CD4-positive, alpha-beta T cell treated with Interleukin-2 at 100 ng/mL for 4 hours (primary cell): ENCODE measurements around the gene LDAF1.

ENCODE experiments used
- DNase-seq: peaks from one replicate; pipeline ENCODE4 v3.0.0-alpha.2; 2020; ENCODE audit warnings: low spot score

The LDAF1 gene

DNA sequence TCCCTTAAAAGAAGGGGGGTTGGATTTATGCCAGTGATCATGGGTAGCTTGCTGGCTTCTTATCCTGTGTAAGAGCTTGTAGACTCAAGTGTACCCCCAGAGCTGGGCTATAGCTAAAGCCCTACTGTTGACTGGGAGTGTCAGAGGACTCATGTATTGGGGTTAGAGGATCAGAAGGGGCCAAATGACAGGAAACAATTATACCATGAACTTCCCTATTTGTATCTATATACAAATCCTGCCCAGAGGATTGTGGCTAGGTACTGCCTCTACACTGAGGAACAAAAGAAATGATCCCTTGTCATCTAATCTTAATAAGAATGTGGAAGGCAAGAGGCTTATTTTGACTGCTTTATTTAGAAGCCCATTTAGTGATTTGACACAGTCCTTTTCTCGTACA lies 38.6 kb downstream of the LDAF1 start:
- DNase-seq, result no peak

GRCh38 chr16:21197621-21198020 lies 39.1 kb downstream of the LDAF1 start:
- no peak for DNase-seq

GRCh38 chr16:21199607-21200218 lies 41.2 kb downstream of the LDAF1 start:
- no peak for DNase-seq

DNA sequence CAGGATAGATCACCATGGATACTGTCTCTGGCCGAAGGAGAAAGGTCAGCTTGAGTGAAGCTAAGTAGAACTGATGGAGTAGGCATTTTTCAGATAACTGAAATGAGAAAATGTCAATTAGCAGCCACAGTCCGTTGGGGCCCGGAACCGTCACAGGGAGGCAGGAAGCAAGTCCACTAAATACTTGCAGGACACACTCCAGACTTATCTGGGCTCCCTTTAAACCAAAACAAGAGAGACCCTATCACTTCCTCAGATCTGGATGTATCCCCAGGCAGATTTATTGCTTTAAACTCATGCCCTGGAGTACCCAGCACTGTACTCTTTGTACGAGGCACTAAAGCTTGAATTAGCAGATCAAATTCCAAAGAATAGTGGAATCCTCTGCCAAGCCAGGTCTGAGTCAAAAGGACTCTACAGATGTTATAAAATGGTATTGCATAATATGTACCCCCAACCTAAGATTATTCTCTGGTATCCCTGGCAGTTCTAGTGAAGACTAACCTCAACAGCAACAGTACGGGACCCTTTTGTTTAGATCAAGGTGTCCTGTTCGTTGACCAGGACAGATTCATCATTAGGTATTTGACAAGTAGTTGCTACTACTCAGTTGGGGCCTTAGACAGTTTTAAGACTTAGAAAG lies 44.8 kb downstream of the LDAF1 start:
- DNase-seq, result no peak

GRCh38 chr16:21205303-21205702 lies 46.8 kb downstream of the LDAF1 start:
- no peak for DNase-seq

GRCh38 chr16:21206550-21206949 lies 48.1 kb downstream of the LDAF1 start:
- DNase-seq, result no peak

- DNase-seq, result no peak
Observed at GRCh38 chr16:21208446-21209230, 50.2 kb downstream of the LDAF1 start.

- no peak for DNase-seq
Observed at GRCh38 chr16:21211486-21211885, 53.0 kb downstream of the LDAF1 start, which contains the start of gene ZP2. Gene ZP2, minus strand, starts transcription at chr16:21211574. Its CDS starts 27 bp downstream, at chr16:21211547.

DNA sequence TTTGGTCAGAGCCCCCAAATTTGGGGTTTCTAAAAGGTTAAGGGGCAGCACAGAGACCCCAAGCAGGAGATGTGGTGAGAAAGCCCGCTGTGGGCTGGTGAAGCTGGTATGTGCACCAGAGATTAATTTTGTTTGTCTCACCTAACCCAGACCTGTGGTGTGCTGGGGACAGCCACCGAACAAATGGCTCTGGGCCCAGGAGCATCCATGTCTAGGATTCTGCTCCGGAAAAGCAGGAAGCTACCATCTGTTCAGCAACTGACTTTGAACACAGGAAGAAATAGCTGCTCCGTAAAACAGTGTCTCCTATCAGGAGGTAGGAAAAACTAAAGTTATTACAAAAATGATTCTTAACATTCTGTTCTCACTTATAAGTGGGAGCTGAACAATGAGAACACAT lies 55.6 kb downstream of the LDAF1 start:
- no peak for DNase-seq

GRCh38 chr16:21217121-21217520 lies 58.6 kb downstream of the LDAF1 start:
- no peak for DNase-seq

GRCh38 chr16:21218153-21218552 lies 59.7 kb downstream of the LDAF1 start:
- DNase-seq, result no peak

- no peak for DNase-seq
Observed at GRCh38 chr16:21219551-21219950, 61.1 kb downstream of the LDAF1 start.

DNA sequence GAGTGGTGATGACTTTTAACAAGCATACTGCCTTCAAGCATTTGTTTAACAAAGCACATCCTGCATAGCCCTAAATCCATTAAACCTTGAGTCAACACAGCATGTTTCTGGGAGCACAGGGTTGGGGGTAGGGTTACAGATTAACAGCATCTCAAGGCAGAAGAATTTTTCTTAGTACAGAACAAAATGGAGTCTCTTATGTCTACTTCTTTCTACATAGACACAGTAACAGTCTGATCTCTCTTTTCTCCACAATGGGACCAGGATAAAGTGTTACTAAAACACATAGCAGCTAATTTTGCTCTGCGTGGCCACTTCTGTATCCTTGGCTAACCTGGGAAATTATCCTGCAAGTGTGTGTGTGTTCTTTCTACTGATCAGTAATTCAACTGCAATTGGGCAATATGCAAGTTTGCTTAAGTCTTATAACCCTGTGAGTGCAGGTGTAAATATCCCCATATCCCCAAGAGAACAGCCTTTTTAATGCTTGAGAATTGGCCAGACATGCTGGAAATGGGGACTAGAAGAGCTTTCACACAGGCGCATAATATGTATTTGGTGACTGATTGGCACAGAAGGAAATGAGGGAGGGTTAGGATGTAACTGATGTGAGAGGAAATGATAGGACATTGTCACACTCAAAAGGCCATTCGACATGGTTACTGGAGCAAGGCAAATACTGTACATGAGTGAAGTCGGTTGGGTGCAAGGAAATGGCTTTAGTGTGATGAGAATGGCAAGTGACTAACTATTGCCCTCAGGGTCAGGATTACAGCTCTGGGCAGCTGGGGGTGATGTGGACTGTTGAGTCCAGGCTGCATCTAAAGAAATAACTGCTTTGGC lies 64.2 kb downstream of the LDAF1 start:
- DNase-seq, result no peak

GRCh38 chr16:21223787-21224186 lies 65.3 kb downstream of the LDAF1 start:
- no peak for DNase-seq

DNA sequence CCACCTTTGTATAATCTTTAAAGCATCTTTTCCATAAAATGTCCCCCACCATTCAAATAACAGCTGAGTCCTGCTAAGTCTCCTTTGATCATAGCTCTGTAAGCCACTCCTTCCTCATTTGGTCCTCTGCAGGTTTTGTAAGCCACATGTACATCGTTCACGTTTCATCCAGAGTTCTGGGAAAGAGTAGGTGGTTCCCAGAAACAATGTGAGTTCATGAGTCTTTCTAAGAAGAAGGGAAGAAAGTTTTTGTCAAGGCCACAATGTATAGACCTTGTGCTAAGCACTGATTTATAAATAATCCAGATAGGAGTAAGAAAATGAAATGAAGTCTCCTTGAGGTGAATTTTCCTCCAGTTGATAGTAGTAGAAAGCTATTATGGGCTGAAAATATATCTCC lies 66.3 kb downstream of the LDAF1 start:
- no peak for DNase-seq

DNA sequence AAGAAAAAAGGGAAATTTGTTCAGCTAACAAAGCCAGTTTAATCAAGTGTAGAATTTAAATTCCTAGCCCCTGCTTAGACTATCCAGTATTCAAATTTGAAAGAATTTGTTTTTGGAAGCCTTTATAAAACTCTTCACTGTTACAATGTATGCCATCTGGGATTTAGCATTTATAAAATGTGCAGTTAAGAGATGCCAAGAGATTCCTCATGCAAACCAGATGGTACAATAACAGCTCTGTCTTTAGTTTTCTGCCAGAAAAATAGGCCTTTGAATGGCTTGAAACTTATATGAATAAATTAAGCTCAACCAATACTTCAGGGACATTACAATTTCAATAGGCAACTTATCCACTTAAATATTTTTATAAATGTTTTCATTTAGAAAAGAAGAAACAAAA lies 68.3 kb downstream of the LDAF1 start:
- no peak for DNase-seq

DNA sequence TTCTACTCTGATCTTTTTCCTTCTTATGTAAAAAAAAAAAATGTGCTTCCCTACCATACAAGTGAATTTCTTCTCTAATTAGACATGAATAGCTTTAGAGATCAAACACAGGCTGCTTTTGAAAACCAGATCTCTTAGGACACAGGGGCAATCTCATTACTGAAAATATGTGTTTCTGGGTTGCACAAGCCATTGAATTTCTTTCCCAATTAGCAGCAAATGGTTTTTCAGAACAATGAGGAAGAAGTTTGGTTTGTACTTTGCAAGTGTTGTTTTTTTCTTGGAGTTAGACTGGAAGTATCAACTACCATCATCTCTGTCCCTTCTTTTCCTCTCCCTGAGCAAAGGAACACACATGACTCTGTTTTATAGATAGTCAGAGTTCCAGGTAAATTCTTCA lies 69.4 kb downstream of the LDAF1 start:
- DNase-seq, result no peak

DNA sequence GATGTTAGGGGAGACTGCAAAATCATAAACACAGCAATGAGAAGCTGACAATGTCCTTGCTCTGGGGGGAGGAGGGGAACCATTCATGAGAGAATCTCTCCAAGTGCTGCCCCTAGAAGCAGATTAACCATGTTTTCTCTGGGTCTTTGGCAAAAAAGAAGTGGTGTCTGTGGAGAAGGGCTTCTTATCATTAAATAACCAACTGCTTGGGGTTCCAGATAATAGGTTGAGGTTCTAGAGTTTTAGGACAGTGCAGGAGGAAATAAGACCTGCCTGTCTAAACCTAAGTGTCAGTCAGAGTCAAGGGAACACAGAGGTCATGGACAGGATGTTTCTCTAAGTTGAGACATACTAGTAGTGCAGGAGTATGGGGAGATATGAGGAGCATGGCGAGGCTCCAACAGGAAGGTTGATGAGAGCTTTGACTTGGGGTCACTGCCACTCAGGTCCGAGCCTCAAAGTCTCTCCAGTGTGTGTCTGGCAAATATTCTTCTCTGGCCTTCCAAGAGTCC lies 69.9 kb downstream of the LDAF1 start:
- DNase-seq, result no peak
